Urothelium cell line (cell line): Measurements from ENCODE around the gene CNTNAP2.

Experiments used
- DNase-seq: peaks from one replicate; pipeline ENCODE4 v3.0.0; 2011; ENCODE audit warnings: low spot score, mixed read lengths
- FAIRE-seq: peaks from 2 replicates; lab custom pipeline; 2011; peaks lifted over from hg19 to GRCh38; lab: Jason Lieb, UNC

The CNTNAP2 gene

DNA sequence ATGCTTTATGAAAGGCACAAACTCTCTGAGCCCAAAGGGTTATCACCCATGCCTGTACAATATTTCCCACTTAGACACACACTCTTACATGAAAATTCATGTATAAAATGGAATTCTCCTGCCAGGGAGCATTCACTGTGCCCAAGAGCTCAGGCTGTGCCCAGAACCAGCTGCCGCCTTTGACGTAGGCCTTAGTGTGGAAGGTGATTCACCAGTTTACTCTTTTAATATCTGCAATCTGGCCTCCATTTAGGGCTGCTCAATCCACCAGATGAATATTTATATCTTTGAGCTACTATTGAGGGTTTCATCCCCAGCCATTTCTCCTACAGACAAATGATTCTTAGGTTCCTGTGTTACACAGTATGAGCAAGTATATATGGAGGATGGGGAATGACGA, 849.7 kb downstream of the CNTNAP2 start:
- FAIRE-seq (no peak), DNase-seq (no peak)

DNA sequence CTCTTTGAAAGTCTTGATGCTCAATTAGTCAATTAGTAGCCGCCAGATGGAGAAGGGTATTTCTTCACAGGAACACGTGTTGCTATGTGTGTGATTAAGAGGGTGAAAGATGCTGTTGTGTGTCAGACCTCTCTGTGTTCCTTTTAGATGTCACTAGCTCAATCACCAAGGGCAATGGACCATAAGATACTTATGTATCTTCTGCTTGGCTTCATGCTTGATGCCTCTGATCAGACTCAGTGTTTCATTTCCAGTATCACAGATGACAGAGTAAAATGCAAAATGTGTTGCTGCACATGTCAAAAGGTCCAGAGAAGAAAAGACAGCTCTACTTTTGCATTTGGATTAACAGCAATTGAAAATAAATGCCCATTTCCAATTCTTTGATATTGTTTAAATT, 865.9 kb downstream of the CNTNAP2 start:
- FAIRE-seq (no peak), DNase-seq (no peak)

DNA sequence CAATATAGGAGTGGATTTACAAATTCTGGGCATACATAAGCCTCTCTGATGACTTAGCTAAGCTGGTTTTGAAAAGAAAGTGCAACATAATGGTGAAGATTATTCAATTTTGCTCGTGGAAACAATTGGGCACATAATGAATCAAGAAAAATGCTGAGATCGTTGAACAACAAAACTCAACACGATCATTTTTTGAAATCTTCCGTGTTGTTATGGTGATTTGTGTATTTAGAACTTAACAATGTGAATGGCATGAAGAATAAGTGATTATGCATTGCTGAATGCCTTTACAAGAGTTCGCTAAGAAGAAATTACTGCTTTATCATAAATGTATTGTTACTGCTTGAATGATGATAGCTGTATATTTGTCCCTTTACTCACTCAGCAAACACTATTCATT, 875.0 kb downstream of the CNTNAP2 start:
- FAIRE-seq (no peak), DNase-seq (no peak)

DNA sequence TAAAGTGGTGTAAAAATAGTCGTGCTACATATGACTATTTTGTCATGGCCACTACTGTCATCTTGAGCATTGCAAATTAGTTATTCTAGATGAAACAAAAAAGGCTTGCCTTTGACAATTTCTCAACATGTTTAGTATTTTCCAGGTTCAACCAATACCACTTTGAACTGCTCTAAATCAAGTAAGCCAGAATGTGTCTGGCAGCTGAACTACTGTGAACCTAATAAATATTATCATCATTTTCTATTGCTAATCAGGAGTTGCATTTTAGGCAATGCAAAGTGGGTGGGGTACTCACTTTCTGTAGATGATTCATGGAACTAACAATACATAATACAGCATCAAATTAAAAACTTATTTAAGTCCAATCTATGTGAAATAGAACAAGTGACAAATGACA, 877.2 kb downstream of the CNTNAP2 start:
- no peak for DNase-seq
- no peak for FAIRE-seq

DNA sequence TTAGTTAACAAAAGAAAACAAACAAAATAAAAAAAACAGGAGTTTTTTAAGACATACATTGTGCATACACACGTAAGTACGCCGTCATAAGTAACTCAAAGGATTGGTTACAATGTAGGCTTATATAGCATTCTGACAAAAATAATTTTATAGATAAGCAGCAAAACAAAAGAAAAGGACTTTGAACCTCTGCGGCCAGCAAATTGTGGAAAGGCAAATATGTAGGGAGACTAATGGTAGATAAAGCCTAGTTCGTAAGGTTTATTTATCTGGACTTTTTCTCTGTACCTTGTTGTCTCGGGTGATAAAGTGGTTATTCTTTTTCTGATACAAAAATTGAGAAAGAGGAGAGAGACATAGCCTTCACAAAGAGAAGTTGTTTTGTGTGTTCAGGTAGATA, 891.9 kb downstream of the CNTNAP2 start:
- DNase-seq (no peak), FAIRE-seq (no peak)

DNA sequence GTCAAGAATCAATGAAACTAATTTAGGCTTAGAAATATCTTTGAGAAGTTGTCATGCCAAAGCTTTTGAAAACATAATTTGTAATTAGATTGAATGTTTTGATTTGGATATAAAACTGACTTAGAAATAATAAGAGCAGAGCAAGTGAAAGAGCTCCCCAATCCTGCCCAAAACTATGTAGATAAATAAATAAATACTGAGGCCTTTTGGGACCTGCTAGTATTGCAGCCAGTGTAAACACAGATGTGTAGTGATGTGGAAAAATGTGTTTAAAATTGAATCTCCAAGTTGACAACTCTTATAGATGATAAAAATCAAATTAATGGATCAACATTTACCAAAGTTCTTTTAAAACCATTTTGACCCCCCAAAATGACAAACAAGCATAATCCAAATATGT, 896.1 kb downstream of the CNTNAP2 start:
- DNase-seq (no peak), FAIRE-seq (no peak)

DNA sequence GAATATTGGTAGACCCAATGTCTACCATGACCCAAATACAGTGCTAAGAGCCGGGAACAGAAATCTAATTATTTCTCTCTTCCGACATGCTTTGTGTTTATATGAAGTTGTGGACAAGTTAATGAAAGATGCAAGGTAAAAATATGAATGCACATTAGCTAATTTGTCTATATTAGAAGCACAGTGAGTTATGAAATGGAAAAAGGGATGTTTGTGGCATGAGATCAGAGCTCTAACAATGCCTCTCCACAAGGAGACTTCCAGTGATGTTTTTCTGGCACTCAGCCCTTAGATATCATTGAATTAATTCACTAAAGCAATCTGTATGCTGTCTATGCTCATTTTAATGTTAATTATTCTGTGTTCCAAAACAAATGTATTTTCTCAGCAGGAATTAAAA, 897.2 kb downstream of the CNTNAP2 start:
- DNase-seq, result peak; percentile 1
- FAIRE-seq, result no peak

DNA sequence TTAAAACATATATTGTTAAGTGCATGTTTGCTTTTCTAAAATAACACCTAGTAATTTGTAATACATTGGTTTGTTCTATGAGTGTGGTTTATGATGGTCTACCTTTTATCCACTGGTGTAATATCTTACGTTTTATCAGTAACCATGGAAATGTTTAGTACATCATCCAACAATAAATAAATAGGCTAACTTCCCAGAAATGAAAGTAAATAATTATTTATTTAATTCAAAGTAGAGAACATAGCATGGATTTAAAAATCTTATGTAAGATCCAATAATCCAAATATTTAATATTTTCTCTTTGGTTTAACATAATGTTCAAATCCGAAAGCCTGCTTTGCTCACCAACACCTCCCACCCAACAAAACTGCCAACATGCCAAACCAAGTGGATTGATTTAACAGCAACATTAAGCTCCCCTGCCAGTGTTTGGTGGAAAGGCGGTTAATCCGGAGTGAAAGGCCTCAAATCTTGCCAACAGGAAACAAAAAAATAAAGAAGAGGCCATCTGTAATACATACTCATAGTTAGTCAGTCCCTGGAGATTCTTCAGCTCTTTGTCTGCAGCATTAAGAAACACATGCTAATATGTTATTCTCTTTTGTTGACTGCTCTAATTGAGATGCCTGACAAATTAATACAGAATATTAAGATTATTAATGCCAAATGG, 897.8 kb downstream of the CNTNAP2 start:
- no peak for FAIRE-seq
- no peak for DNase-seq

DNA sequence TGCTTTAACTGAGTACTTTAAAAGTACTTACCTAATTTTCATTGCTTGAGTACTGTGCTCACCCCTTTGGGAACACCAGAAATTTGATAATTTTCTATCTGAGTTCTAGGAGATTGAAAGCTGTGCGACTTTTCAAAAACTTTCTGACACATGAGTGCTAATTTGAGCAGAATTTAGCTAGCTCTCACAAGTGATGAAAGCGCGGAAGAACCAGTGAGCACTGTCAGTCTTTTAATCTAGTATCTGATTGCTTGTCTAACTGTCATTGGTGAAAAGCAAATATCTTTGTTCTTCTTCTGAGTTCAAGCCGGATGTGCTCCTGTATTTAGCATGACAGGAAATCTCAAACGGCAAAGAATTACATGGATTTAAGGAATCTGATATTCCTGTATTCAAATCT, 899.4 kb downstream of the CNTNAP2 start:
- FAIRE-seq (no peak), DNase-seq (no peak)

DNA sequence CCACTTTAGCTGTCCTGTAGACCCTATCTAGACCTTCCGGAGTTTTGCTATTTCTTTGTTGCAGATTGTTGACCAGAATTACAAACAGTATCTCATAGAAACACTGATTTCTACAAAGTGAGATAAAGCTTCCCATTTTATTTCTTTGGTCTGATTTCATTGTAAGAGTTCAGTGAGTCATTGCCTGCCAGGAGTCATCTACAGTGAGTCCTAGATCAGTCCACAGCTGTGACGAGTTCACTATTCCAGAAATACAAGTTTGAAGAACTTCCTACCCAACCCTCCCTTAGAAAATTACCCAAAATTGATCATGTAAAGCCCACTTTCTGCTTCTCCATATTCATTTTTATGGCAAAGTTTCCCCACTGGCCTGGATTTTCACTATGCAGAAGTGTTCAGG, 905.5 kb downstream of the CNTNAP2 start:
- DNase-seq (no peak), FAIRE-seq (no peak)

DNA sequence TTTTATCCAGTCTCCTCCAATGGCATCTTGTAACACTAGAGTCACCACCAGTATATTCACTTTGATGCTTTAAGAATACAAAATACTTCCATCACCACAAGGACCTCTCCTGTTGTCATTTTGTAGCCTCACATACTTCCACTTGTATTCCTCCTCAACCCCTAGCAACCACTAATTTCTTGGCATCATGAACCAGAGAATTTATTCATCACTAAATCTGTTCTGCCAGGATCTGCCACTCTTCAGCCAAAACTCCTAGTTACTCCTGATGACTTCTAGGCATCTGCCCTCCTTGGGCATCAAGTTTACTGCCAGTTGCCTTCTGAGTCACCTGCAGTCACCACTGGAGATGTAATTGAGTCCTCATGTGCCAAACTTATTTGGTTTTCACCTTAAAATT, 906.8 kb downstream of the CNTNAP2 start:
- DNase-seq (no peak), FAIRE-seq (no peak)

DNA sequence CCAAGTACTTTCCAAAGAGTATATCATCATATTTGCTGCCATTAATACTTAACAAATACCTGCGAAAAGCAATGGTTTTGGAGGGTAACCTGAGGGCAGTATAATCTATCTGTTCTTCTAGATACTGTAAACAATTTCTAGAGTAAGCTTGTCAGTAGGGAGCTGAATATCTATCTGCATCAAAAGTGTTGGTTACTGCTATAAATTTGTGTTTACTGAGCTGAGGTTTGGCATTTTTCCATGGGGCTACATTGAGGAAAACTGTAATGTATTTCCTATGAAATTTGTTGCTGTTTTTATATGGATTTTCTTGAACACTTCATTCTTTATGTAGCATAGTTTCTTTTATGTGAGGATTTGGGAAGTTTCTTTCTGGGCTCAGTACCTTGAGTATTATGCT, 913.4 kb downstream of the CNTNAP2 start:
- FAIRE-seq, result no peak

DNA sequence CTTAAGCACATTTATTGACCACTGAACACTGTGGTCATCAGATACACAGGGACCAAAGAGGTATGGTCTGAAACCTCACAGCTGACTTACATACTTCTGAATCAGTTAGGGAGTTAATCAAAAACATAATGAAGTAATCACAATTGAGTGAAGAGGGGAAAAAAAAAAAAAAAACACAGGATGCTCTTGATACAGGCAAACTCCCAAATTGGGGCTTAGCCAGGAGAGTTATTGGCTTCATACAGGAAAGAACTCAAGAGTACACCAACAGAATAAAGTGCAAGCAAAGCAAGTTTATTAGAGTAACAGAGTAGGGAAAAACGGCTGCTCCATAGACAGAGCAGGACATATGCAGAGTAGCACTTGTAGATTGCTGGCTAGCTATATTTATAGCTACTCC, 917.0 kb downstream of the CNTNAP2 start:
- FAIRE-seq, result no peak

More for the DNA sequence above, 913.4 kb downstream of the CNTNAP2 start:
- DNase-seq, result no peak

DNA sequence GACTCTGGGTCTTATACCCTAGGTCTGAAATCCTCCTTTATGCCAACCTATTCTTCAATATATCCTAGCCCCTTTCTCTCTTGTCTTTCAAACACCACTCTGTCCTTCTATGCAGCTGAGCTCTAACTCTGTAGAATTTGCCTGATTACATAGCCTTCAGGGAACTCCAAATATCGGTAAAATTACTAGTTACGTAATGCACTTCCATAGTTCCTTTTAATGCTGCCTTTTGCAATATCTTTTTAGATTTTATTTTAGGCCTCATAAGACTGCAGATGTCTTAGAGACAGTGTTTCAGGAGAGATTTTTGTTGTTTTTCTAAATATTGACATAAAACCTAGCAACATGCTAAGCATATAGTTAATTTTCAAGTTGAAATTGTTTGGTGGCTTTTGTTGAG, 924.8 kb downstream of the CNTNAP2 start:
- FAIRE-seq, result no peak
- DNase-seq, result no peak

More for the DNA sequence above, 917.0 kb downstream of the CNTNAP2 start:
- no peak for DNase-seq

DNA sequence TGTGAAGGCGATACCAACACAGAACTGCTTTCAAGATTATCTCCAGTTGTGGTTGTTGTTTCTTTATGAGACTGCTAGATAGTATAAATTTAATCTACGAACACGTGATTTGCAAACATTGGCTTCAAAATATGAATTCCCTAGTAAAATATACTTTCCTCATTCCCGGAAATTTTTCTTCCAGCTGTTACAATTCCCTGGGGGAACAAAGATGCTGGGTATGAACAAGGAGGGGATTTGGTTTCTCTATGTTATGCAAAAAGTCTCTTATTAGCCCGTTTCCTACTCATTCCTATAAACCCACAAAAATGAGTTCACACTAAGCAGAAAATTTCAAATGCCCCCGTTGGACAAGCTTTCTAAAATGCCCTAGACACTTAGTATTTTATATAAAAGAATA, 928.3 kb downstream of the CNTNAP2 start:
- DNase-seq (no peak), FAIRE-seq (no peak)

DNA sequence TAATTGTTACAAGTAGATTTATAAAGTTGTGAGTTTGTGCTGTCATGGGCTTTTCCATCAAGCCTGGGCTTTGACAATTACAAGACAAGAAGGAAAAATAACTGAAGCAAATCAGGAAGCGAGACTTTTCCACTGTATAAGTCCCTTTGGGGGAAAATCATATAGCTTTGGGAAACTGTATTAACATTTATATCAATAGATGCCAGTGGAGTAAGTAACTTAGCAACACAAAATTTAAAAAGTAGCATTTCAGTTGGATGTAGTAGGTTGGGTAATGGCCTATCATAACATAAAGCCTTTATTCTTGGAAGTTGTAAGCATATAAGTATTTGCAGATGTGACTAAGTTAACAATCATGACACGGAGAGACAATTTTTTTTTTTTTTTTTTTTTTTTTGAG, 931.1 kb downstream of the CNTNAP2 start:
- no peak for FAIRE-seq

DNA sequence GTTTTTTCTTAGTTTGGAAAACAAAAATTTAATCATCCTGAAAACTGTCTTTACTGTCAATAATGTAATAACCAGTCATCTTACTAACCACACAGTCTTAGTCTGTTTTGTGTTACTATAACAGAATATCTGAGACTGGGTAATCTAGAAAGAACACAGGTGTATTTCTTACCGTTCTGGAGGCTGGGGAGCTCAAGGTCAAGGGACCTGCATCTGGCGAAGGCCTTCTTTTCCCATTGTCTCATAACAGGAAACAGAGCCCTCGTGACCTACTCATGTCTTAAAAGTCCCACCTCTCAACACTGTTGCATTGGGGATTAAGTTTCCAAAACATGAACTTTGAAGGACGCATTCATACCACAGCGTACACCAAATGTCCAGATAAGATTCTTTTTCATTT, 932.3 kb downstream of the CNTNAP2 start:
- FAIRE-seq (no peak), DNase-seq (no peak)

More for the DNA sequence above, 931.1 kb downstream of the CNTNAP2 start:
- DNase-seq, result no peak

DNA sequence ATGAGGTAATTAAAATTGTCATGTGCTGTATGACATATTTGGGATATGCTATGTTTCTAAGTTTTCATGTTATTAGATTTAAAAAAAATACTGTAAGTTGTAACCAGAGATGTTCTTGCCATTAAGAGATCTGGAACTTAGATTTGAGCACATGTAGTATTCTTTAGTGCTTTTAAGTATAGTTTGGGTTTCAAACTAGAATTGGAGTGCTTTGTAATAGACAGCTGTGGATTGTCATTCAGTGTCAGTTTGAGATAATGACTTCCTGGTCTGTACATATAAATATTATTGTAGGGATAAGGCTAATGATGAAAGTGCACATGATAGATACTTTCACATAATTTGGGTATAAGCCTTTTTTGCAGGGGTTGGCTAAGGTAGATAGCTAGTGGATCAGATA, 936.2 kb downstream of the CNTNAP2 start:
- FAIRE-seq, result no peak
- no peak for DNase-seq

DNA sequence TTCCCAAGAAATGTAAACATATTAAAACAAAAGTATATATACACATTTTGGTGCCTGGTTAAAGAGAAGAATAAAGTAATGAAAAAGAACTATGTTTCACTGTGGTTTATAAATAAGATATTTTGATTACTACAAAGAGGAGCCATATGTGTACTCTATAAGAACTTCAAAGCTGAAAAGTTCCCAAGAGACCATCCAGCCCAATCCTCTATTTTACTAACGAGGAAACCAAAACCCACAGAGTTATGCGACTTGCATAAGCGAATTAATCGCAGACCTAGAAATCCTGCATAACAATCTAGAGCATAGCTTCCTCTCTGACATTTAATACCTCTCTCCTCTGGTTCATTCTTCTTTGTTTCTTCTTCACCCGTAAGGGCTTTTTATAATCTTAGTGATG, 937.1 kb downstream of the CNTNAP2 start:
- FAIRE-seq (no peak), DNase-seq (no peak)

DNA sequence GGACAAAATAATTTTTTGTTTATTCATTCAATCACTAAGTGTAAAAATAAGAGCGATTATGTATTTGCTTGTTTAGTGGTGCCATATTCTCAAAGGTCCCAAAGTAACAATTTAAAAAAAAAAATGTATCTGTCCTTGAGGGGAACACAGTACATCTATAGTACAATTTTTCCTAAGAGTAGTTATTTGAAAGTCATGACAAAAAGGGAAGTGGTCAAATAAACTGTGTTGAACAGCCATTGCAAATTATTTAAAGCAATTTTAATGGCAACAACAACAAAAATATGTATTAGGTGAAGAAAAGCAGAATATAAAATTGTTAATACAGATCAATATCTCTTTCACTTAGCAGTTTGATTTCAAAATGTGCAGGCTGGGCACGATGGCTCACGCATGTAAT, 943.5 kb downstream of the CNTNAP2 start:
- no peak for DNase-seq
- no peak for FAIRE-seq

DNA sequence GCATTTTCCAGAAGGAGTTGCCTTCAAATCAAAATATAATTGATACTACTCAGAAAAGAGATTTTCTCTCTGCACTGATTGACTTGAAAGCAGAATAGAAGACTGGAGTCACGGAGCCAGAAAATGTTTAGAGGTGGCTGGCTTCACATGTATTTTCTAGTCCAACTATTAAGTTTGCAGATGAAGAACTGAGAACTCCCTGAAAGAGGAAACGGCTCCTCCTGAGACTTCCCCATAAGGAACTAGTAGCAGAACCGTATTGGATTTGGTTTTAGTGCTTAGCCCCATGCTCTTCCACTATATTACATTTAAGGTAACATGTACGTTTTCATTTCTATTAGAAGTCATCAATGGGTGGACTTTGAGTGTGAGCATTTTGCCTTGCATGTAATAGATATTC, 946.3 kb downstream of the CNTNAP2 start:
- no peak for DNase-seq
- FAIRE-seq, result no peak

DNA sequence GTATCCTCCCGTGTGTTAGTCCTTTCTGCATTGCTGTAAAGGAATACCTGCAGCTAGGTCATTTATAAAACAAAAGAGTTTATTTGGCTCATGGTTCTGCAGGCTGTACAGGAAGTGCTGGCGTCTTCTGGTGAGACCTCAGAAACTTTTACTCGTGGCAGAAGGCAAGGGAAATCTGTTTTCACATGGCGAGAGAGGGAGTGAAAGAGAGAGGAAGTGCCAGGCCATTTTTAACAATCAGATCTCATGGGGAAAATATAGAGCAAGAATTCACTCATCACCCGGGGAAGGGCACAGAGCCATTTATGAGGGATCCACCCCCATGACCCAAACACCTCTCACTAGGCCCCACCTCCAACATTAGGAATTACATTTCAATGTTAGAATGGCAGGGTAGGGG, 952.2 kb downstream of the CNTNAP2 start:
- DNase-seq, result no peak
- FAIRE-seq, result no peak

DNA sequence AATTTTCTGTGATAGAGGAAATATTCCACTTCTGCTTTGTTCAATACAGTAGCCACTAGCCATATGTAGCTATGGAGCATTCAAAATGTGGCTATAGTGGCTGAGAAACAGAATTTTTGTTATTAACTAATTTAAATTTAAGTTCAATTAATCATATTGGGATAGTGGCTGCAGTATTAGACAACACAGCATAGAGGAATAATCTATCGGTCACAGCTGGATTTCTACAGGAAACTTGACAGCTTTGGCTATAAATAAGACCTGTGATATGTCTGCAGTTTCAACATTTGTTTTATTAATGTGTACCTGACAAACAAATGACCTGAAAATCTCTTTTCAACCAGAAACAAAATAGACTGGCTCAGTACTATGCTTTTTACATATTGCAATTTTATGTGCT, 953.2 kb downstream of the CNTNAP2 start:
- FAIRE-seq (no peak), DNase-seq (no peak)
